WTC11 (cell line): ENCODE results near the gene GLG1. TPM values are rescaled to one million over a fixed set of nuclear protein-coding genes. Genes with fewer than 3 reads are reported as not detected.

Experiments
- ATAC-seq: fragments of 200-7000 bp; cut with Tn5 transposase; 2 replicates; pipeline ENCODE4 v1.10.0; 2021; ENCODE audit warnings: mild to moderate bottlenecking, moderate library complexity
- CTCF ChIA-PET: fragments of 300-600 bp; sonication (Branson Sonifier 250); formaldehyde crosslinking; loops from one replicate; lab custom pipeline; 2021; ENCODE audit warnings: antibody characterized with exemption; lab: Charles Lee
- POLR2A ChIA-PET: fragments of 350-600 bp; sonication (Branson Sonifier 250); formaldehyde crosslinking; loops from one replicate; lab custom pipeline; 2021; ENCODE audit warnings: antibody characterized with exemption; lab: Charles Lee
- DNase-seq: peaks from one replicate; pipeline ENCODE4 v3.0.0; 2021; ENCODE audit warnings: low spot score
- H3K27ac Mint-ChIP-seq: 2 replicates; pipeline ENCODE4 v1.8.0; 2021; ENCODE audit warnings: mixed read lengths
- H3K27me3 Mint-ChIP-seq: 2 replicates; pipeline ENCODE4 v1.8.0; 2021; ENCODE audit warnings: low read depth, mild to moderate bottlenecking, moderate library complexity, mixed read lengths
- H3K36me3 Mint-ChIP-seq: 2 replicates; pipeline ENCODE4 v1.8.0; 2021; ENCODE audit warnings: mixed read lengths
- H3K4me1 Mint-ChIP-seq: 2 replicates; pipeline ENCODE4 v1.8.0; 2022; ENCODE audit warnings: mixed read lengths
- H3K4me3 Mint-ChIP-seq: 2 replicates; pipeline ENCODE4 v1.8.0; 2021; ENCODE audit warnings: mild to moderate bottlenecking, moderate library complexity, mixed read lengths
- H3K9me3 Mint-ChIP-seq: 2 replicates; pipeline ENCODE4 v1.8.0; 2021; ENCODE audit warnings: mixed read lengths
- CDX4 ChIP-seq: fragments of 250-450 bp; sonication (Bioruptor Pico); IDR thresholded peaks from 2 replicates; pipeline ENCODE4 v1.9.0; 2021; ENCODE audit warnings: moderate library complexity, mild to moderate bottlenecking, inconsistent platforms, borderline replicate concordance
- E2F5 ChIP-seq: sonication (generic); formaldehyde crosslinking; IDR thresholded peaks from 2 replicates; pipeline ENCODE4 v1.8.1; 2022; ENCODE audit warnings: mild to moderate bottlenecking, moderate library complexity, missing genetic modification reagents
- EMX1 ChIP-seq: fragments of 250-450 bp; sonication (Bioruptor Pico); IDR thresholded peaks from 2 replicates; pipeline ENCODE4 v1.8.0; 2021; ENCODE audit warnings: mild to moderate bottlenecking
- FOXK1 ChIP-seq: sonication (generic); formaldehyde crosslinking; IDR thresholded peaks from 2 replicates; pipeline ENCODE4 v1.8.0; 2022; ENCODE audit warnings: mild to moderate bottlenecking, moderate library complexity, missing genetic modification reagents
- FOXP1 ChIP-seq: sonication (generic); formaldehyde crosslinking; IDR thresholded peaks from 2 replicates; pipeline ENCODE4 v1.8.0; 2022; ENCODE audit warnings: missing genetic modification reagents, mild to moderate bottlenecking, moderate library complexity, borderline replicate concordance
- HMGA2 ChIP-seq: fragments of 250-450 bp; sonication (Bioruptor Pico); IDR thresholded peaks from 2 replicates; pipeline ENCODE4 v1.4.0; 2021; ENCODE audit warnings: mild to moderate bottlenecking, moderate library complexity
- MAX ChIP-seq: sonication (generic); formaldehyde crosslinking; IDR thresholded peaks from 2 replicates; pipeline ENCODE4 v1.8.0; 2022; ENCODE audit warnings: mild to moderate bottlenecking, missing genetic modification reagents
- MXD4 ChIP-seq: fragments of 250-450 bp; sonication (Bioruptor Pico); IDR thresholded peaks from 2 replicates; pipeline ENCODE4 v1.8.0; 2021; ENCODE audit warnings: mild to moderate bottlenecking, moderate library complexity, borderline replicate concordance
- NR2C2 ChIP-seq: sonication (generic); formaldehyde crosslinking; IDR thresholded peaks from 2 replicates; pipeline ENCODE4 v1.8.0; 2022; ENCODE audit warnings: mild to moderate bottlenecking, missing genetic modification reagents
- ZMAT4 ChIP-seq: fragments of 250-450 bp; sonication (Bioruptor Pico); IDR thresholded peaks from 2 replicates; pipeline ENCODE4 v1.9.0; 2021; ENCODE audit warnings: mild to moderate bottlenecking
- ZNF281 ChIP-seq: sonication (generic); formaldehyde crosslinking; IDR thresholded peaks from 2 replicates; pipeline ENCODE4 v1.8.0; 2023; ENCODE audit warnings: mild to moderate bottlenecking, missing genetic modification reagents
- ZNF512 ChIP-seq: sonication (generic); formaldehyde crosslinking; IDR thresholded peaks from 2 replicates; pipeline ENCODE4 v1.8.1; 2022; ENCODE audit warnings: missing genetic modification reagents, borderline replicate concordance
- ZNF532 ChIP-seq: fragments of 250-450 bp; sonication (Bioruptor Pico); IDR thresholded peaks from 2 replicates; pipeline ENCODE4 v1.9.0; 2021; ENCODE audit warnings: mild to moderate bottlenecking, borderline replicate concordance
- total RNA-seq: library from RNA; stranded (reverse); gene quantifications from 3 replicates; pipeline ENCODE4 v1.2.3, GENCODE V29; 2021

Gene GLG1
- total RNA-seq, 1 experiment from 2014 or later = 156 TPM

GRCh38 chr16:74469946-74470478, 136.9 kb downstream of the GLG1 start (continued):
- TF ChIP-seq ZNF281 (CRISPR knock-in tag) (no peak), MAX (no peak), NR2C2 (no peak), HMGA2 (CRISPR knock-in tag) (no peak), EMX1 (CRISPR knock-in tag) (no peak), MXD4 (no peak)

GRCh38 chr16:74468807-74469525, 137.9 kb downstream of the GLG1 start:
- DNase-seq (no peak), ATAC-seq (no peak)
- no peak overlapping the region for H3K27ac Mint-ChIP-seq
- H3K4me3 Mint-ChIP-seq = no peak overlapping the region
- TF ChIP-seq ZNF512 (CRISPR knock-in tag) = no peak
- TF ChIP-seq FOXP1 (CRISPR knock-in tag) = no peak
- no peak for TF ChIP-seq CDX4 (CRISPR knock-in tag)
- no peak for TF ChIP-seq FOXK1 (CRISPR knock-in tag)
- TF ChIP-seq E2F5 (CRISPR knock-in tag) = no peak
- TF ChIP-seq ZMAT4 = no peak
- TF ChIP-seq ZNF532 = no peak
- H3K27me3 Mint-ChIP-seq = no peaks in the 10 kb centered on the region
- no peaks in the 10 kb centered on the region for H3K9me3 Mint-ChIP-seq
- ChIA-PET POLR2A (no interaction called here), CTCF (no interaction called here)
- peaks cover 80% of the 10 kb centered on the region for H3K36me3 Mint-ChIP-seq
- H3K4me1 Mint-ChIP-seq = no peaks in the 10 kb centered on the region
